Muscle of leg (tissue), 11 donors: ENCODE results near the gene ENOSF1. TPM values are rescaled to one million over a fixed set of nuclear protein-coding genes. Genes with fewer than 3 reads are reported as not detected.
A peak's percentile ranks its signal among the peaks of the same experiment; 100 is the strongest.
"Not testable (repeated sequence)": the region's sequence is repeated elsewhere in the genome, so short reads cannot be mapped to it uniquely, and the experiment has no call there.

Source experiments
- DNase-seq: peaks from one replicate; pipeline ENCODE4 v3.0.0; 2013
- H3K27ac ChIP-seq: one replicate; pipeline ENCODE4 v1.5.1; 2013; ENCODE audit warnings: mild to moderate bottlenecking, low read length, control low read depth
- H3K27me3 ChIP-seq: one replicate; pipeline ENCODE4 v1.6.1; 2013; ENCODE audit warnings: low read length; ENCODE audit not compliant: control insufficient read depth, insufficient read depth
- H3K36me3 ChIP-seq: one replicate; pipeline ENCODE4 v1.6.1; 2013; ENCODE audit warnings: low read length; ENCODE audit not compliant: control insufficient read depth, insufficient read depth
- H3K4me1 ChIP-seq: one replicate; pipeline ENCODE4 v1.6.1; 2013; ENCODE audit warnings: low read length; ENCODE audit not compliant: control insufficient read depth, insufficient read depth
- H3K4me3 ChIP-seq: one replicate; pipeline ENCODE4 v1.5.1; 2013; ENCODE audit warnings: low read length, control low read depth
- H3K9me3 ChIP-seq: replicated peaks from 2 replicates; pipeline ENCODE4 v1.6.1; 2013; ENCODE audit warnings: low read depth, low read length; ENCODE audit not compliant: control insufficient read depth
- whole genome bisulfite sequencing: methylation state at CpG from one replicate; pipeline ENCODE4 v1.1.5; 2013; ENCODE audit warnings: missing lambda C conversion rate; ENCODE audit not compliant: insufficient coverage; 5-methylcytosine and 5-hydroxymethylcytosine counted together
- polyA plus RNA-seq, 8 donors: library from polyadenylated mRNA; unstranded; fragments of 120-200 nt; gene quantifications; one replicate each; pipeline versions ENCODE4 v1.2.1 to v1.2.3, GENCODE V29; 2013; ENCODE audit warnings: inconsistent platforms in 1 of 8, low replicate concordance in 1 of 8; ENCODE audit not compliant: insufficient read length in 8 of 8, insufficient read depth in 1 of 8
- total RNA-seq: library from RNA; stranded (reverse); fragments of 120-200 nt; gene quantifications from one replicate; pipeline ENCODE4 v1.2.4, GENCODE V29; 2013

Gene ENOSF1
- total and polyA plus RNA-seq, 9 donors, result 16.8 to 35.9 (median 20.5) TPM

DNA sequence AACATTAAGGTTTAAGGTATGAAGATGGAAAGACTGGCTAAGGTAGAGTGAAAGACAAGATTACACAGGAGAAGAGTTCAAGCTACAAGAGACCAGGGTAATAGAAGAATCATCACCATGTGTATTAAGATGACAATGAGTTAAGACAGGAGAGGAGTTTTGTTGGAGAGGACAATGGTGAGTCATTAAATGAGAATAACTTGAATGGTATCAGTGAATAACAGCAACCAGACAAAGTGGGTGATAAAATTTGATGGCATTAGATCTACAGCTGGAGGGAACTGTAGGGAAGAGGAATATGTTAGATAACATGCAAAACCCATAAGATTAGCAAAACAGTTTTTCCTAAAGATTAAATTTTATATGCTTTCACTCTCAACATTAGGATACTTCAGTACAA, 18.8 kb upstream of the ENOSF1 start:
- no peaks in the 10 kb centered on the region for H3K27me3 ChIP-seq
- no peaks in the 10 kb centered on the region for H3K4me1 ChIP-seq
- no peak for DNase-seq
- H3K4me3 ChIP-seq, result no peak overlapping the region
- H3K9me3 ChIP-seq, result no peaks in the 10 kb centered on the region
- peaks cover 29% of the 10 kb centered on the region for H3K36me3 ChIP-seq
- H3K27ac ChIP-seq, result no peak overlapping the region

DNA sequence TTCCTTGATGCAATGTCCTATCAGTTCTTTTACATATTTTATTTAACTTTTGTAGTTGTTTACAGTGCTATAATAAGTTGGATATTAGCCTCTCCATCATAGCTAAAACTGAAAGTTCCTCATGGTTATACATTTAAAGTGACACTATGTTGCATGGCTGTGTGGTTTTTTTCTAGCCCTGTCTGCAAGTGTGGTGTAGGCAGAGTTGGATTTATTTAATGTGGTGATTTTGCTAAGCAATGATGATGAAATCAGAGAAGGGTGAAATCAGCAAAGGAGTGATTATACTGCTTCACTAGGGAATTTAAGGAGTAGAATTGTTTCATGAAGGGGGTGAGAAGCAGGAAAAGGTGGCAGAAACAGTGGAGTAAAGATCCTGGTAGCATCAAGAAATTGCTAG, 18.3 kb upstream of the ENOSF1 start:
- H3K36me3 ChIP-seq, result peaks cover 24% of the 10 kb centered on the region

GRCh38 chr18:730120-730519, 17.7 kb upstream of the ENOSF1 start:
- not testable (repeated sequence) for H3K9me3 ChIP-seq, DNase-seq, H3K4me1 ChIP-seq, H3K27ac ChIP-seq, H3K4me3 ChIP-seq, H3K27me3 ChIP-seq
- WGBS, result 93% methylated on average over 3 of the region's 5 CpGs
- peaks cover 20% of the 10 kb centered on the region for H3K36me3 ChIP-seq

More for the DNA sequence above, 18.3 kb upstream of the ENOSF1 start:
- no peak overlapping the region for H3K27ac ChIP-seq
- H3K27me3 ChIP-seq, result no peaks in the 10 kb centered on the region
- H3K9me3 ChIP-seq, result no peaks in the 10 kb centered on the region
- DNase-seq, result no peak
- no peaks in the 10 kb centered on the region for H3K4me1 ChIP-seq
- no peak overlapping the region for H3K4me3 ChIP-seq

DNA sequence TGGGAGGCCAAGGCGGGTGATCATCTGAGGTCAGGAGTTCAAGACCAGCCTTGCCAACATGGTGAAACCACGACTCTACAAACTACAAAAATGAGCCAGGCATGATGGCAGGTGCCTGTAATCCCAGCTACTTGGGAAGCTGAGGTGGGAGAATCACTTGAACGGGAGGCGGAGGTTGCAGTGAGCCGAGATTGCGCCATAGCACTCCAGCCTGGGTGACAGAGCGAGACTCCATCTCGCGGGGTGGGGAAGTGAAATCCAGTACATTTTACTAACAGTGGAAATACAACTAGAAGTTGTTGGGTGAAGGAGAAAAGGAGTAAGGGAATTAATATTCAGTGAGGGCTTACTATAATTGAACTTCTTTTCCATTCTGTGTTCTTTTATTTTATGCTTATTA, 13.2 kb upstream of the ENOSF1 start:
- Histone ChIP-seq H3K27ac (no peak overlapping the region), H3K9me3 (no peaks in the 10 kb centered on the region), H3K4me1 (no peaks in the 10 kb centered on the region), H3K27me3 (no peaks in the 10 kb centered on the region), H3K4me3 (no peak overlapping the region), H3K36me3 (peaks cover 3% of the 10 kb centered on the region)
- no peak for DNase-seq
- WGBS, result 88% methylated on average over 7 of the region's 9 CpGs

- H3K4me1 ChIP-seq, result no peaks in the 10 kb centered on the region
- H3K36me3 ChIP-seq, result peaks cover 2% of the 10 kb centered on the region
- no peak for DNase-seq
- no peaks in the 10 kb centered on the region for H3K9me3 ChIP-seq
- no peaks in the 10 kb centered on the region for H3K27me3 ChIP-seq
- no peak overlapping the region for H3K4me3 ChIP-seq
- H3K27ac ChIP-seq, result no peak overlapping the region
- WGBS, result no CpG with 5 or more reads among the region's 1 CpG
Measured at GRCh38 chr18:723541-724080, 11.2 kb upstream of the ENOSF1 start.

DNA sequence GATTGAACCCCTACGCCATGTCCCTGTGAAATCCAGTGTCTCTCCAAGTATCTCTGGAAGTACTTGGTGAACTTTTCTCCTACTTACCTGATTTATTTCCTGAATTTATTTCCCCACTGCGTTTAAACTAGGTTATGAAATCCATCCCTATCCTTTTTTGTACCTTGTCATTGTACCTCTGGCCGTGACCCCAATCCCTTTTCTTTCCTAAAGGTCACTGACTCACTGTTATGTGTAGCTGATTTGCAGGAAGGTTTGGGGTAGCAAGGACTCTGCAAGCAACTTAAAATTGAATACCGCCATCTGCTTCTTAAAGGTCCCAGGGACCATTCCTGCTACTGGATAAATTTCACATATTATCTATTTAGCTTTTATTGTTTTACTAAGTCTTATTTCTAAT, 4.6 kb upstream of the ENOSF1 start:
- peaks cover 2% of the 10 kb centered on the region for H3K36me3 ChIP-seq
- no peaks in the 10 kb centered on the region for H3K4me1 ChIP-seq
- no peak for DNase-seq
- WGBS, result 100% methylated on average over 1 of the region's 4 CpGs
- H3K9me3 ChIP-seq, result peaks cover 5% of the 10 kb centered on the region
- no peak overlapping the region for H3K27ac ChIP-seq
- no peaks in the 10 kb centered on the region for H3K27me3 ChIP-seq
- H3K4me3 ChIP-seq, result no peak overlapping the region

GRCh38 chr18:715626-716025, 3.2 kb upstream of the ENOSF1 start:
- Histone ChIP-seq H3K27ac (no peak overlapping the region), H3K4me1 (peaks cover 5% of the 10 kb centered on the region), H3K9me3 (peaks cover 5% of the 10 kb centered on the region), H3K36me3 (peaks cover 2% of the 10 kb centered on the region), H3K27me3 (no peaks in the 10 kb centered on the region), H3K4me3 (no peak overlapping the region)
- DNase-seq, result no peak
- WGBS, result no CpG with 5 or more reads among the region's 1 CpG

DNA sequence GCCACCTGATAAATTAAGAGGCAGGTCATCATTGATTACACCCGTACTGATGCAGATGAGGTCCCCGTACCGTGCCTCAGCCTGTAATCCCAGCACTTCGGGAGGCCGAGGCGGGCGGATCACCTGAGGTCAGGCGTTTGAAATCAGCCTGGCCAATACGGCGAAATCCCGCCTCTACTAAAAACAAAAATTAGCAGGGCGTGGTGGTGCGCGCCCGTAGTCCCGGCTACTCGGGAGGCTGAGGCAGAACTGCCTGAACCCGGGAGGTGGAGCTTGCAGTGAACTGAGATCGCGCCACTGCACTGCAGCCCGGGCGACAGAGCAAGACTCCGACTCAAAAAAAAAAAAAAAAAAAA, 683 bp upstream of the ENOSF1 start:
- Histone ChIP-seq H3K9me3 (peaks cover 5% of the 10 kb centered on the region), H3K4me3 (peak overlapping the region; percentile 82), H3K36me3 (no peaks in the 10 kb centered on the region), H3K27ac (peak overlapping the region; percentile 20), H3K27me3 (no peaks in the 10 kb centered on the region), H3K4me1 (peaks cover 5% of the 10 kb centered on the region)
- WGBS, result 86% methylated on average over 23 of the region's 23 CpGs
- DNase-seq, result no peak

- Histone ChIP-seq H3K4me1 (peaks cover 5% of the 10 kb centered on the region), H3K36me3 (no peaks in the 10 kb centered on the region), H3K27me3 (no peaks in the 10 kb centered on the region), H3K27ac (peak overlapping the region; percentile 76), H3K9me3 (peaks cover 5% of the 10 kb centered on the region), H3K4me3 (peak overlapping the region; percentile 82)
- under 1% methylated on average over 25 of the region's 42 CpGs for WGBS
- DNase-seq, result peak; percentile 88
Measured at GRCh38 chr18:711657-712400, 601 bp downstream of the ENOSF1 start.

DNA sequence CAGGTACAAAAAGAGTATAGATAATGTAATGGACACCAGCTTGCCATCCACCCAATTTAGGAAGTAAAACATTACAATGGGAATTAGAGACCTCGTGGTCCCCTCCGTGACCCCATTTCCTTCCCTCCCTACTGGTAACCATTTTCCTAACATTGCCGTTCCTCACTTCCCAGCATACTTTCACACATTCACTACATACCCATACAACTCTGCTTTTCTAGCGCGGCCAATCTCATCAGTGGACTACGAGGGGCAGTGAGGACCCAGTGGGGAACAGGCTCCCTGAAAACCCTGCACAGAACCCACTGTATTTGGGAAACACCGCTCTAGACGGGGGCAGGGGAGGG, 1.1 kb downstream of the ENOSF1 start:
- H3K9me3 ChIP-seq, result peaks cover 5% of the 10 kb centered on the region
- H3K27ac ChIP-seq, result peak overlapping the region; percentile 76
- 5% methylated on average over 3 of the region's 8 CpGs for WGBS
- peak; percentile 36 for DNase-seq
- H3K27me3 ChIP-seq, result no peaks in the 10 kb centered on the region
- H3K4me3 ChIP-seq, result peak overlapping the region; percentile 82
- H3K4me1 ChIP-seq, result peaks cover 5% of the 10 kb centered on the region
- H3K36me3 ChIP-seq, result no peaks in the 10 kb centered on the region
